HPDE6-E6E7 (cell line): ENCODE measurements around the gene COMMD2.

Source experiments
- DNase-seq: peaks from one replicate; pipeline ENCODE4 v3.0.0; 2011; ENCODE audit warnings: missing footprints; ENCODE audit errors: extremely low spot score

Gene COMMD2

GRCh38 chr3:149763565-149764195, 11.4 kb upstream of the COMMD2 start:
- no peak for DNase-seq

- no peak for DNase-seq
These were observed 1.4 kb upstream of the COMMD2 start for GRCh38 chr3:149753717-149754116.

- DNase-seq: no peak
These were observed 473 bp upstream of the COMMD2 start for GRCh38 chr3:149752788-149753136.

GRCh38 chr3:149751551-149751950, 738 bp downstream of the COMMD2 start:
- DNase-seq: no peak

DNA sequence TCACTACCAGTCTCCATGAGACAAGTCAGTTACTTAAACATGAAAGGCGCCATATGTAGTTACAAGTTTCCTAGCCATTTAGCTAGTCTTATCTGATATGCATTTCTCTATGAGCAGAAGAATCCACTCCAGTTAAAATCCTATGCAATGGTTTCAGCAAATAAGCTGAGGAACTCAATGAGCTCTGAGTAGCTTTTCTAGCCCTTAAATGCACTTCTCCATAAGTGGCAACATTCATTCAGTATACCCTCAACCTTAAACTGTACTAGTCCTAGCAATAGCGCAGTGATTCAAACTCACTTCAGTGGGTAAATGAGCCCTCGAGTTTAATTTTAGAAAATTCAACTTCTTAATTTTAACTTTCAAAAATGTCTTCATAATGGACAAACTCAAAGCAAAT, 7.7 kb downstream of the COMMD2 start:
- DNase-seq: no peak

- DNase-seq: no peak
These were observed 8.1 kb downstream of the COMMD2 start for GRCh38 chr3:149744151-149744550.

- DNase-seq: no peak
These were observed 12.9 kb downstream of the COMMD2 start for GRCh38 chr3:149739396-149739795.

DNA sequence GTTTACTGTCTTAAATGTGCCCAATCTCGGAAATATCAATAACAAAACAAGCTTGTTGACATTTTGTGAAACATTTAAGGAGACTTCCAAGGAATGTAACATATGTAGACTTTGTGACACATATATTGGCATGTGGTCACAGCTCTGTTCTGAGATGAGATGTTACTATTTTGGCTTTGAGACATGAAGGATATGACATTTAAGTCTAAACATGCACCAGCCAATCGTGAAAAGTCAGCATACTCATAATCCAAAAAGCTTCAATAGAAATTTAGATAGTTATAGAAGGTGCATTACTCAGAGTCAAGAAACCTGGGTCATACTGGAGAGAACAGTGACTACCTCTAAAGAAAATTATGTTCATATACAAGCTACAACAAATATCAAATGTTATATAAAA, 13.4 kb downstream of the COMMD2 start:
- DNase-seq: no peak

- no peak for DNase-seq
These were observed 15.4 kb downstream of the COMMD2 start for GRCh38 chr3:149736953-149737205.

- no peak for DNase-seq
These were observed 15.9 kb downstream of the COMMD2 start for GRCh38 chr3:149736175-149736952.

DNA sequence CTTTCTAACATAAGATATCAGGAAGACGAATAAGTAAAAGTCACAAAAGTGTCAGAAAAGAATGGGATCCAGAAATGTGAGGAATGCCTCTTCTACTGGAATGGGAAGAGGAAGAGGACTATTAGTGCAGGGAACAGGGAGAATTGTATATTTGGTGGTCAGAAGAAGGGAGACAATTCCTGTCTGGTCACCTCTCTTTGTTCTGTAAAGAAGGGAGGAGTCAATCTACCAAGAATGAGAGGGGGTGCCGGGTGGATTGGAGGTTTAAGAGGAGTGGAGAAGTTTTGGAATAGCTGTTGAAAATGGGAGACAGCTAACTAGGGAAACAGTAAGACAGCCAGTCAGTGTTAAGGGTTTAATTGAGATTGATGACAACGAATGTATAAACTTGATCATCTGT, 20.1 kb downstream of the COMMD2 start:
- no peak for DNase-seq

DNA sequence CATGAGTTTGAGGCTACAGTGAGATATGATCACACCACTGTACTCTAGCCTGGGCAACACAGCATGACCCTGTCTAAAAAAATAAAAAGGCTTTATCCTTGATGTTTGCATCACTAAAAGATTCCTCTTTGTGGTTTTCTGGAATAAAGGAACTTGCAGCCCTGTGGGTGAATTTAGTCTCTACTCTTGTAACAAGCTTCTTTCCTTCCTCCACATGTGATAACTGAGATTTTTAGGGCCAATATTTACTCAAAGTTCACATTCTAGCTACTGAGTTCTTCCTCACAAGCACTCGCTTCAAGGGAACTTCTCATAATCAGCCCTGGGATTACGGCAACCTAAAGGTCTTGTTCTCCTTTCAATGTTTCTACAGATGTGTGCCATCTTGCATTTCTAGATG, 24.6 kb downstream of the COMMD2 start:
- no peak for DNase-seq

DNA sequence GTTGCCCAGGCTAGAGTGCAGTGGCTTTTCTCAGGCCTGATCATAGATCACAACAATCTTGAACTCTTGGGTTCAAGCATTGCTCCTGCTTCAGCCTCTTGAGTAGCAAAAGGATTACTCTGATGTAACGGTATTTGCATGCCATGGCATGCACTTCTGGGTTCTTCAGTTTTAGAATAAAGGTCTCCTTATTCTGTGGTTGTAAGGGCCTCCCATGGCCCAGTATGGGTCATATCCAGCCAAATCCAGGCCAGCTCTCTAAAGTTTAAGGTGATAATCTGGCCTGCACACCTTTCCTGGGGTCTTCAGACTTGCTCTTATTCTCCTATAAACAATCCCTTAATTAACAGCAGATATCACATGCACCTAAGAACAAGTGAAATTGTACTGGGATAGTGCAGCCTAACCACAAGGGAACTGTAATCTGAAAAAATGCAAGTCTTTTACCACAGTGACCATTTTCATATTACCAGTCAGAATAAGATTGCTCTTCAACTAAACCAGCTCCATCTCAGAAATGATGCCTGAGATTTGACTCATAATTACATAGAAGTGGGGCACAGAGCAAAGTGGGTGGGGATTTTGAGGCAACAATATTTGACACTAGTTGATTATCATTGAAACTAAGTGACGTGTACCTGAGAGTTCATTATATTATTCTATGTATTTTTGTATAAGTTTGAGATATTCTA, 25.4 kb downstream of the COMMD2 start:
- DNase-seq: no peak

DNA sequence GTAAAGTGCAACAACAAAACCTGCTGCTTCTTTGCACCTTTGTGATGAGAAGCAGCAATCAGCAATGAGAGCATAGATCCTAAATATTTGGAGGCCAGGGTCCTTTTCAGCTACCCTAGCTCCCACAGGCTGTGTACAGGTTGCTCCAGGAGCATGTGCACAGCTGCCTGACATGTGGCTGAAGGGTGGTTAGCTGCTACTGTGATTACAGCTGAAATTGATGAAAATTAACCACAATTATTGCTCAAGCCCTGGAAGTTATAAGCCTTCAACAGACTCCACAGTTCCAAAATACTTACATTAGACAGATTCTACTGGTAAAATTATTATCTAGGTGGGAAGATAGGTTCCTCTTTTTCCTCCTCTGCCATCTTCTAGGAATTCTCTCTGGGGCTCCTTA, 28.5 kb downstream of the COMMD2 start:
- no peak for DNase-seq

- DNase-seq: no peak
These were observed 31.4 kb downstream of the COMMD2 start for GRCh38 chr3:149720918-149721317.

- no peak for DNase-seq
These were observed 34.8 kb downstream of the COMMD2 start for GRCh38 chr3:149717391-149718056.

GRCh38 chr3:149716984-149717383, 35.3 kb downstream of the COMMD2 start:
- DNase-seq: no peak

GRCh38 chr3:149715247-149715646, 37.0 kb downstream of the COMMD2 start:
- no peak for DNase-seq

GRCh38 chr3:149713730-149714654, 38.3 kb downstream of the COMMD2 start:
- no peak for DNase-seq

- no peak for DNase-seq
These were observed 45.4 kb downstream of the COMMD2 start for GRCh38 chr3:149706905-149707304.

DNA sequence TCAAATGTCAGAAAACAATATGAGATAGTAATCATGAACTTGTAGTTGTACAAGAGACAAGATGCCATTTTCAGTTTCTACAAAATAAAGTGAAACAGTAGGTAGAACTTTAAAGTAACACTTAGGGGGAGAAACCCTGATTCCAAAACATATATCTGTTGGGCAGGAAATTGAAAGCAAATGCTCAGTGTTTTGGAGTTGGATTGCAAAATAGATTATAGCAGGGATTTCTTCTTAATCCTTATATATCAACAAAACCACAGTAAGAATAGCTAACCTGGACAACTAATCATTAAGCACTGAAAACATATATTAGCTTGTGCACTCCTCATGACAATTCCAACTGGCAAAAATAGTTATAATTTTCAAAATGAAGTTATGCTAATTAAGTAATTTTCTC, 46.9 kb downstream of the COMMD2 start:
- DNase-seq: no peak

- no peak for DNase-seq
These were observed 48.8 kb downstream of the COMMD2 start for GRCh38 chr3:149703466-149703865.
